ENCODE results near the gene BTBD17. TPM values are rescaled to one million over a fixed set of nuclear protein-coding genes. Genes with fewer than 3 reads are reported as not detected.

Gene BTBD17
- total RNA-seq, 1 donor from 2014 or later: 4.5 TPM

DNA sequence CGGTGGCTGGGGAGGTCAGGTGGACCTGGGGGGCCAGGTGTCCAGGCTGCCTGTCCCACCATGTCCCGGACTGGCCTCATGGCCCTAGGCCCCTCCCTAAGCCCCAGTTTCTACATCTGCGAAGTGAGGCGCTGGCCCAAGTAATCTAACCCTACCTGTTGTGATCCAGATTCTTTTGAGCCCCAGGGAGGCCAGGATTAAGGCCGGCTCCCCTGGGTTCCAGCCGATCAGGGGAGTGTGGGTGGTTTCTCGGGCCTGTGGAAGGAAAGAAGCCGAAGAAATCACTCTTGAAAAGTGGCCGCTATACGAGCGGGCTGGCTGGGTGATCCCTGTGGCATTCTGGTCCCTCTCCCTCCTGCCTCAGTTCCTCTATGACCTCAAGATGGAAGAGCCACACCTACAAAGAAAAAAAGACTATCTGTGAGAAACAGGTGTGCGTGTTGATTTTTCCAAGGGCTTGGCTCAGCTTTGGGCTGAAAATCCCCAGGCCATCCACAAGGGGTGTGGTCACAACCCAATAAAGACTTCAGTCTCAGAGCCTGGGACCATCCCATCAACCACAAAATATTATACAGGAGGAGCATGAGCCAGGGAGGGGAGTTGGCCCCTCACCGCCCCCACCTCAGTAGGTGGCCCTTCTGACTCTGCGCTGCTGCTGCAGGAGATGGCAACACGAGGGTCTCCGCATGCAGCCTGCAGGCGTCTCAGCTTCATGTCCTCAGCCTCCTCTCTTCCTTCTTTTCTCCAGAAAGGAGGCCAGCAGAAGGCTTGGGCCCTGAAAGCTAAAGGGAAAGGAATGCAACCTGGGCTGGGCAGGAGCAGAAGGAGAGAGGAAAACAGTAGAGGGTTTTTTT, 25.9 kb upstream of the BTBD17 start:
- DNase-seq: no peak

DNA sequence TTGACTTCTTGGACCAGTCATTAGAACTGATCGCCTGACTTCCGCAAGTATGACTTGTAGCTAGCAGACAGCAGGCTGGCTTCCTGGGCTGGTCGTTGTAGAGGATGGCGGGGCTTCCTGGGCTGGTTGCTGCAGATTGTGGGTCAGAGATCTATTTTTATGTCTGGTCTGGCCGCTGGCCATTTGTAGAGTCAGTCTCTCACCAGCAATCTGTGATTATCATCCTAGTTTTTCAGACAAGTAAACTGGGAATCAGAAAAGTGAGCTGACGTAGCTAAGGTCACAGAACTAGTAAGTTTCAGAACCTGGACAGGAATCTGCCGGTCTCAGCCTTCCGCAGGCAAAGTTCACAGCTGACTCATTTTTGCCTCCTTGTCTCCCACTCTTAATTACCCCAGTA, 24.7 kb upstream of the BTBD17 start:
- DNase-seq: no peak

DNA sequence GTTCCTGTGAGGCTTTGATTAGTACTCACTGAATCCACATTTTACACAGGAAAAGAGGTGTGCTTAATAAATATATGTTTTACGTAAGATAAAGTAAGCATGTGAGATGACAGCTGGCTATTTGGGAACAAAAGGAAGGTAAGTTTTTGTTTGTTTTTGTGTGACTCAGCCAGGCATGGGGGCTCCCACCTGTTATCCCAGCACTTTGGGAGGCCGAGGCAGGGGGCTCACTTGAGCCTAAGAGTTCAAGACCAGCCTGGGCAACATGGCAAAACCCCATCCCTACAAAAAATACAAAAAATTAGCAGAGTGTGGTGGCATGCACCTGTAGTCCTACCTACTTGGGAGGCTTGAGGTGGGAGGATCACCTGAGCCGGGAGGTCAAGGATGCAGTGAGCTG, 23.5 kb upstream of the BTBD17 start:
- DNase-seq: no peak

DNA sequence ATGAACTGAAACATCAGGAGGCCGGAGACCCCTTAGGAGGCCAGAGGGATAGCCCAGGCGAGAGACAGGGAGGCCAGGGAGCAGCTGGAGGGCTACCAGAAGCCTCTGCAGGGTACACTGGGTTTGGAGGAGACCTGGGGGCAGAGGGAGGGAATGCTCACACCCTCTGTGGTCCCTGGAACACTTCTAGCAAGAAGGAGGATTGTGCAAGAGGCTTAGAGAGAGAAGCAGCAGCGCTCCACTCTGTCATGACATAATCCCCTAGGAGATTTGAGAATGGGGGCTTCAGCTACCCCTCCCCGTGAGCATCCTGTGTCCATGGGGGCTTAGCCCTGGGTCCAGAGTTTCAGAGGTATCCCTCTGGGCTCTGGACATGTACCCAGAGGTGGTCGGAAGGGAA, 21.5 kb upstream of the BTBD17 start:
- DNase-seq: no peak

DNA sequence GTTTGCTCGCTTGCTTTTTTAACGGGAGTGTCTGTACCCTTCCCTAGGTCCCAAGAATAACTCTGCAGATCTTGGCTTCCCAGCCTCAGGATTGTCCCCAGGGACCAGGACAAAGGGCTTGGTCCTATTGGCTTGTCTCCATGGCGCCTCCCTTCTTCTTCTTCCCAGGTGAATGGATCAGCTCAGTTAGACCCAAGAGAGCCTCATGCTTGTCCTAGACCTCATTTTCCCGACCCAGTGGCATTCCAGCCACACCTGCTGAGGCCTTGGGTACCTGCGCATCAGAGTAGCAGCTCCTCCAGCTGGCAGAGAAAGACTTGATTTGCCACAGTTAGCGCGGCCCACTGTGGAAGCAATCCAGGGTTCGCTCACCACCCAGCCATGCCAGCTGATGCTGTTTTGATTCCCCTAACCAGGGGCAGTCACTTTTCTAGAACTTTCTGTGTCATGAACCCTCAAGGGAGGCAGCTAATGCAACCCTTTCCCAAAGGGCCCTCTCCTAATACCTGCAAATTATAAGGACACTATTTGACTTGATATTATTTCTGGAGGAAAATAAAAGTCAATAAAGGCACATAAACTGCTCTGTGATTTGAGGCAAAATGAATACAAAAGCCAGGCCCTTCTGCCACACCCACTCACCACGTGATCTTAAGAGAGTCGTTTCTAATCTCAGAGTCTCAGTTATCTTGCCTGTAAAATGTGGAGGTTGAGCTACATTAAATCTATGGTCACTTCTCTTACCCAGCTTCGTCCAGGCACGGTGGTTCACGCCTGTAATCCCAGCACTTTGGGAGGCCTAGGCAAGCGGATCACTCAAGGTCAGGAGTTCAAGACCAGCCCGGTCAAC, 19.5 kb upstream of the BTBD17 start:
- no peak for DNase-seq

DNA sequence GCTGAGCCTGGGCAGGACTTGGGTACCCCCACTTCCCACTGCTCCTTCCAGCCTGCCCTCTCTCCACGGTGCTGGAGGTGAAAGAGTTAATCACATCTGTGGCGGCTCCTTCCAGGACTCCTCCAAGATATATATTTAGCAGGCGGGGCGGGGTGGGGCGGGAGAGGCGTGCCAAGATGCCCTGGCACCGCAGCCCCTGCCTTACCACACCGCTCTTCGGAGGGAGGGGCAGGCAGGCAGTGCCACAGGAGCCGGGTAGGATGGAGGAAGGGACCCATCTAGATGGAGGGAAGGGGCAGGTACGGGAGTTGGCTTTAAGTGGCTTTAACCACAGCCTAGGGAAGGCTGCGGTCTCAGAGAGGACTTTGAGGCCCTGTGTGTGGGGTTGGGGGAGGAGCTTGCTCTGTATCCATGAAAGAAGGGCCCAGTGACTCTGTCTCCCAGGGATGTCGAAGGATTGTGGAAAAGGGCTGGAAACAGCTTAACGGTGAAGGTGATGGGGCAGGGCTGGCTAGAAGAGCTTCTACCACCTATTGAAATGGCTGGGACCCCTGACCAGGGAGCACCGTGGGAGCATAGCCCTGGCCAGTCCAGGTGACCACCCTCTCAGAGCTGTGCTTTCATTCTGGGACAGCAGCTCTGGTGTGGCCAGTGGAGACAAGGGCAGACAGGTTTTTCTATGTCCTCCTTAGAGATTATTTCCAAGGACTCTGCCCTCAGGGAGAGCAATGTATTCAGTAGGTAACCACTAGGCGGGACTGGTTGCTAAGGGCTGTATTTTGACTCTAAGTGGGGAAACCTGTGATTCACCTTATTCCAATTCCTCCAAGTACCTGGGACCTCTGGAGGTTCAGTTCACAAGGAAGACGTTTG, 18.7 kb upstream of the BTBD17 start:
- DNase-seq: no peak

DNA sequence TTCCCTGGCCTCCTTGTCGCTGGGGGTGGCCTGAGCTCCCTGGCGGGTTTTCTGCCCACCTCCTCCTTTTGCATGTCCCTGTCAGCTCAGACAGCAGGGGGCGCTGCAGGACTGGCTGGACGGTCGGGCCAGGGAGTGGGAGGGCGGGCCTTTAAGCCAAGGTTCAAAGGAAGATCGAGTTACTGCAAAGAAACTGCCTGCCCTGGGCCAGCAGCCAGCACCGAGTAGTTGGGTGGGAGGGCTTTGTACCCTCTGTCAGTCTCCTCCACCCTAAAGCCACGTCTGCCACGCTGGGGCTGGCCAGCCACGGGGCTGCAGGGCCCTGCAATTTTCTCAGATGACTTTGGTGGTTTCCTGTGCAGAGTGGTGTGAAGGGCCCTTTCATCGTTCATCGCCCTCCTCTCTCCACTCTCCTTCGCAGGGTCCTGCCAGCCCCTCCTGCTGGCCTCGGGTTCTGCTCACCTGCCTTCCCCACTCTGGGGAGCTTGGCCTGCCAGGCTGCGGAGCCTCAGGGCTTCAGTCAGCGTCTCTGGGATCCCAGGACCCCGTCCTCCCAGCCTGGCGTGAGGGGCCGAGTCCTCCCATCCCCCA, 17.9 kb upstream of the BTBD17 start:
- peak; percentile 65 for DNase-seq

DNA sequence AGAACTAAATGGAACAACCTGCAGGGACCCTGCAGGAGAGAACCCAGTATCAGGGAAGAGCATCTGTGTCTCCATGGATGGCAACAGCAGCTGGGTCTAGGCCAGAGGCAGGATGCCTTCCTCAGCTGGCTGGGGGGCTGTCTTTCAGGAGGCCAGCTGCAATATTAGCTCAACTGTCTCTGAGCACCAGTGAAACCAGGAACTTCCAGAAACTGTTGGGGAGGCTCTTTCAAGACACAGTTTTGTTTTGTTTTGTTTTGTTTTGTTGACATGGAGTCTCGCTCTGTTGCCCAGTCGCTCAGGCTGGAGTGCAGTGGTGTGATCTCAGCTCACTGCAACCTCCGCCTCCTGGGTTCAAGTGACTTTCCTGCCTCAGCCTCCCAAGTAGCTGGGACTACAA, 13.2 kb upstream of the BTBD17 start:
- DNase-seq: no peak

DNA sequence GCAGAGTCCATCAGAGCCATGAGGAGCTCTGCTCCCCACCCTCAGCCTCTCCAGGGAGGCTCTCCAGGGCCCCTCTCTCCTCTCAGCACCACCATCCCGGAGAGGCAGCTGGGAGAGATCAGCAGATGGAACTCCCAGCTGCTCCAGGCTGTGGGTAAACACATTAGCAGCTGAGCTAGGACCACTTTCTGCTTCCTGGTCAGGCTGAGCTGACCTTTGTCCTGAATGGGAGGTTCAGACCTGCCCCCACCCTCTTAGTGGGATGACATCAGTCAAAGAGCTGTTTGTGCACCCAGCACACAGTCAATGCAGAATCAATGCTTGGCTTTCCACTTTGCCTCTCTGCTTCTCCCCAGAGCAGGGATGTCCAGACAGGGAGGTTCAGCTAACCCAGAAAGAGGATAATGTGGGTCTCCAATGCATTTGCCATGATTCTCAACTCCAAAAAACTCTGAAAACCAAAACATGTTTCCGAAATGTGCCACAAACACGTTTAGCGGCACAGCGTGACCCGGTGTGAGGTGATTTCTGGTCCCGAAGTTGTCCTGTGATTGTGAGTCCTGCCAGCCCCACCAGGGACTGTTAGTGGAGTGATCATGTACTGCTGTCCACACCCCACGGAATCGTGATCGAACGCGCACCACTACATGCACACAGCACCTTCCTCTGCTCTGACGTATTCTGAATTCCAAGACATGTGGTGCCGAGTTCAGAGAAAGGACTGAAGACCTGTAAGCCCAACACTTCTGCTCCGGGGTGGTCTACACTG, 12.4 kb upstream of the BTBD17 start:
- peak; percentile 63 for DNase-seq

DNA sequence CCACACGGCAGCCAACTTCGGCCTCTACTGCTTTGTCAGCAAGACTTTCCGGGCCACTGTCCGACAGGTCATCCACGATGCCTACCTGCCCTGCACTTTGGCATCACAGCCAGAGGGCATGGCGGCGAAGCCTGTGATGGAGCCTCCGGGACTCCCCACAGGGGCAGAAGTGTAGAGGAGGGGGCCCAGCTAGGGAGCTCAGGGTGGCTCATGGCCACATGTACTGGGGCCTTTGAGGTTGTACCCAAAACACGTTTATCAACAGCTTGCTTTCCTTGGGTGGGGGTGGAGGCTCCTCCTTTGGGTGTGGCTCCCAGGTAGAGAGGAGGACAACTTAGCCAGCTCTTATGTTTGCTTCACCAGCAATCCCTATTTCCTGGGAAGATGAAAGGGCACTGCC, 10.8 kb upstream of the BTBD17 start:
- no peak for DNase-seq

DNA sequence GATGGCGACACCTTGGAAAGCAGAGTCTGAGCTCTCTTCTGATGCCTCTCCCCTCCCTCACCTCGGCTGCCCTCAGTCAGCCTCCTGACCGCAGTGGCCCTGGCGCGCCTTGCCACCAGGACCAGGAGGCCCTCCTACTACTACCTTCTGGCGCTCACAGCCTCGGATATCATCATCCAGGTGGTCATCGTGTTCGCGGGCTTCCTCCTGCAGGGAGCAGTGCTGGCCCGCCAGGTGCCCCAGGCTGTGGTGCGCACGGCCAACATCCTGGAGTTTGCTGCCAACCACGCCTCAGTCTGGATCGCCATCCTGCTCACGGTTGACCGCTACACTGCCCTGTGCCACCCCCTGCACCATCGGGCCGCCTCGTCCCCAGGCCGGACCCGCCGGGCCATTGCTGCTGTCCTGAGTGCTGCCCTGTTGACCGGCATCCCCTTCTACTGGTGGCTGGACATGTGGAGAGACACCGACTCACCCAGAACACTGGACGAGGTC, 10.0 kb upstream of the BTBD17 start:
- DNase-seq: no peak

DNA sequence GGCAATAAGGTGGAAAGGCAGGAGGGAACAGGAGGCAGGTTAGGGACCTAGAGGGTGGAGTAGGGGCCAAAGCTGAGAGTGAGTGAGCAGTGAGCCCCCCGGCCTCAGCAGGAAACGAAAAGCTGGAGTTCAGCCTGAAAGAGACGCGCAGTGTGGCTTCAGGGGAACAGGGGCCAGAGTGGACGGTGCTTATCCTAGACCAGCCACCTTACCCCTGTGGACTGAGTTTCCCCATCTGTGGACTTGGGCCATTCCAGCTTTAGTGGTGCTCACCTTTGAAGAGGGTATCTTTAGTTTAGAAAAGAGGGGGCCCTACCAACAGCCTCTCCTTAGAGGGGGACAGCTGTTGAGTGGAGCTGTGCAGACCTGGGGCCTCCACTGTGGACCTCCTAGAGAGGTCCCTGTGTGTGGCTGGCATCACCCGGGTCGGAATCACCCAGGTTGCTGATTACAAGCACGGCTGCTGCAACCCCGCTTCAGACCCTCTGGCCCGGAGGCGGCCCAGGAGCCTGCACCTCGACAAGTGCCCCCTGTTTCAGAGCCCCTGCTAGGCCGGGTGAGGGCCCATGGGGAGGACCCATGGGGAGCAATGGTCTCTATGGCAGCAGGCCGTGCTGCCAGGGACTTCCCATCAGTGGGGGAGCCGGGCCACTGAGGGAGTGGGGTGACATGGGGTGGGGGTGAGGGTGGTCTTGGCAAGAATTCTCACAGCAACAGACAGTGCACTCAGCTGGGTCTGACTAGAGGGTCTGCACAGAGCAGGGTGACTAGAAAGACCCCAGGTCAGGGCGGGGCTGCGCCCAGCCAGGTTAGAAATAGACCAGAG, 8.2 kb upstream of the BTBD17 start:
- DNase-seq: no peak

DNA sequence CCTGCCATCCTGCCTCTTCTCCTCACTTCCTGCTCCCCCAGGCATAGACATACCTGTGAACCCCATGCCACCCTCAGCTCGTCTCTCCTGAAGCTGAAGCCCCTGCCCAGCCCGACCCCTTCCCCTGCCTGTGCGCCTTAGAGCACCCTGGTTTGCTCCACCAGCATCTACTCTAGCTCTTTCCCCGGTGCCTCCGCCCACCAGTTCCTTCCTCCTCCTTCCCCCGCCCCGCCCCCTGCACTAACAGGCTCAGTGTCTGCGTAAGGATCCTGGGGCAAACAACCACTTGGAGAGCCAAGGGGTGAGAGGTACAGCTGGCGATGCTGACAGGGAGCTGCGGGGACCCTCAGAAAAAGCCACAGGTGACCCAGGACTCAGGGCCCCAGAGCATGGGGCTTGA, 7.6 kb upstream of the BTBD17 start:
- no peak for DNase-seq

DNA sequence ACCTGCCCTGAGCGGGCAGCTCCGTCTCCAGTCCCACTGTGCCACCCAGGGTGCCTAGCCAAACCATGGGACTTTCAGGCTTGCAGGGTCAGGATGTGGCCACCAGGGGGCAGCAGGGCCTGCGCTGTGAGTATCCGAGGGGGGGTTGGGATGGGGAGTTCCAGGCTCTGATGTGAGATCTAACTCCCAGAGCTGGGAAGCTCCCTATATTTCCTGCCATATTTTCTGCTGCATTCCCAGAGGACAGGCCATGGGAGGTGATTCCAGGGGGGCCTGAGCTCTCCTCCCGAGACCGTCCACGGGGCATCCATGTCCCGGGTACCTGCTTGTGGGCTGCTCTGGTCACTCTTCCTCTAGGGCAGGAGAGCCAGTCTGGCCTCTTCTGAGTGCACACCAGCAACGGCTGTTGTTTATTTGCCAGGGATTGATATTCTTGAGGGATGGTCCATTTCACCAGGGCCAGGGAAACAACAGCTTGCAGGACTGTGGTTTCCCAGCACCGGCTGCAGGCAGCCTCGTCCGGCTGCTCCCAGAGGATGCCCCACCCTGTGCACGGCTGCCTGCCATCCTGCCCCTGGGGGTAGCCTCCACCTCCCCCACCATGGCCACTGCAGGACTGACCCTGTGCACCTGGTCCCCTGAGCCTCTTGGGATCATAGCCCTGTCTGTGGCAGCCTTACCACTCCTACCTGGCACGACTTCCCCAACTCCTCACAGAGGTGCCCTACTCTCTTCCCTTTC, 6.8 kb upstream of the BTBD17 start:
- peak; percentile 74 for DNase-seq

DNA sequence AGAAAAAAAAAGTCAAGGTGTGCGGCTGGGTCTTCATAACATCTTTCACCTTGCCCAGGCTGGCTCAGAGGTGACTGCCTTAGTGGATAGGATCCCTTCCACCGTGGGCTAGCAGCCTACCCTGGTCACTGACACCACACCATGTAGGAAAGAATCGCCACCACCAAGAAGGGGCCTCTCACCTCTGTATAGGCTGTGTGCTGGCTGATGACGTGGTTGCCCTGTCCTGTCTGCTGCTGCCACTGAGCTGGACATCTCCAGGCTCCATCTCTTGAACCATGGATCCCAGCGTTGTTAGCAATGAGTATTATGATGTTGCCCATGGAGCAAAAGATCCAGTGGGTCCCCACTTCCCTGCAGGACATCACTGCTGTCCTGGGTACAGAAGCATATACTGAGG, 5.5 kb upstream of the BTBD17 start, which contains the start of gene GPR142:
Gene GPR142, plus strand, starts transcription at position 301 of the 400 bp plus-strand sequence. CDS start 2,035 bp downstream, outside the sequence.
- no peak for DNase-seq

DNA sequence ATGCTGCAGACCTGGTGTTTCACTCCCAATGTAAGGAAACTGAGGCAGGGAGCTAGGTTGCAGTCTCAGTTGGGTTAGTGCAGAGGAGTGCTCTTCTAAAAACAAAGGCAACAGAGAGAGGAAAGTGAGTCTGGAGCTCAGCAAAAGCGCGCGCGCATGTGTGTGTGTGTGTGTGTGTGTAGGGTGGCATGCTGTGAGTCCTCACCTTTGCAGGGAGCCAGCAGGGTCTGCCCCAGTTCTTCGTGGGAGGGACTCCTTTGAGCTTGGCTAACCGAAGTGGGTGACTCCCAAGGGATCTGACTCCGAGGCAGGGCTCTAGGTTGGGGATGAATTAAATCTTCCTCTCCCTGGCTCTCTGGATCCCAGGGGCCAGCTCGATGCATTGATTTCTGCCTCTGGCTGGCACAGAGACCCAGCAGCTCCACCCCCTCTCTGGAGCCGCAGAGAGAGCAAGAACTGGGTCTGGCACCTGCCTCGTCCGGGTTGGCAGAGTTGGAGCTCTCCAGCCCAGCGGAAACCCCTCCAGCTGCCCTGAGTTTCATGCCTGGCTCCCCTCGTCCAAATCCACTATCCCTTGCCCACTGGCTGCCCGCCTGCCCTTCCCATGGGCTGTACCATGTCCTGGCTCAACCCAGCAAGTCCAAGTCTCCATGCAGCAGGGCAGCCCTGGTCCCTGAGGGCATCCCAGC, 1.3 kb upstream of the BTBD17 start:
- no peak for DNase-seq

DNA sequence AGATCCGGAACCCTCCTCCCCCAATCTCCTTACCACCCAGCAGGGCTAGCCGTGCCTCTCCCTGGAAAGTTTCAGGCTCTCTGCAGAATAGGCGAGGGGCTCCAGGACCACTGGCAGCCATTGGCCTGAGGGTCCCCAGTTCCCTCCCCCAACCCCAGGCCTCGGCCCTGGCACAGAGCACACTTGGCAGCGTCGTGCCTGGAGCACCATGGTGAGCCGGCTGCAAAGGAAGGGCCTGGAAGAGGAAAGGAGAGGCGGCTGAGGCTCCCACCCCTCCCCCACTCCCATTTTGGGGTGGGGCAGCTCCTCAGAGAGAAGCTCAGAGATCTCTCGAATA, 369 bp upstream of the BTBD17 start:
- no peak for DNase-seq

DNA sequence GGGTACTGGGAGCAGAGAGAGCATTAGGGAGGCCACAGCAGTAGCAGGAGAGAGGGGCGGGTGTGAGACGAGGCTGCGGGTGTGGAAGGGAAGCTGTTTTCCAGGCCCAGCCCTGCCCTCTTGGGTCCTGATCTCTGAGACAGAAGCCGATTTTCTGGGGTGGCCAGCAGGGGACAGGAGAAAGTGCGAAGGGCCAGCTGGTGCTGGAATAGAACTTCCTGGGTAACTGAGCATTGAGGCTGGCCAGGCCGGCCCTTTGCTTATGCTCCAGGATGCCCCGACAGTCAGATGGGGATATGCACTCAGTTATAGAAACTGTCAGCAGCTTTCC, 804 bp downstream of the BTBD17 start:
- no peak for DNase-seq

DNA sequence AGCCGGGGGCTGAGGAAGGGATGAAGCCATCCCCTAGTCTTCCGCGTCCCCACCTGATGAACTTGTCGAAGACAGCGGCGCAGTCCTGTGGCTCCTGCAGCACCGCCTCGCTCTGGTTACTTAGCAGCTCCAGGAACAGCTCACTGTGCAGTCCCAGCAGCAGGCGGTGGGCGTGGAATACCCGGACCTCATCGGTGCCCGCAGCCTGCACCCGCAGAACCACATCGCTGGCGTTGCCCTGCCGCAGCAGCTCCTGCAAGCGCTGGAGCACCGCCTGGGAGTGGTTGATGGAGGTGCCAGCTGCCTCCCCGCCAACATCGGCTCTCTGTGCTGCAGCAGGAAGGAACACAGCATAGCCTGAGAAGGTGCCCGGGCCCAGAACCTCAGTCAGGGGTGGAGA, 1.8 kb downstream of the BTBD17 start:
- DNase-seq: no peak
